Karpas-422 (cell line): Measurements from ENCODE around the gene CHCHD6. TPM values are rescaled to one million over a fixed set of nuclear protein-coding genes. Genes with fewer than 3 reads are reported as not detected.
A peak's percentile ranks its signal among the peaks of the same experiment; 100 is the strongest.

Experiments used
- DNase-seq: peaks from one replicate; pipeline ENCODE4 v3.0.0-alpha.2; 2015
- H2AFZ ChIP-seq: fragments of 200-600 bp; sonication (generic); 2 replicates; pipeline ENCODE4 v1.6.1; 2014; ENCODE audit warnings: antibody characterized with exemption, low read length, mixed read lengths
- H3K27ac ChIP-seq: fragments of 200-600 bp; sonication (generic); 2 replicates; pipeline ENCODE4 v1.5.1; 2014; ENCODE audit warnings: mild to moderate bottlenecking, low read length, moderate library complexity
- H3K27me3 ChIP-seq: fragments of 200-600 bp; sonication (generic); 2 replicates; pipeline ENCODE4 v1.6.1; 2014; ENCODE audit warnings: low read length, mixed read lengths
- H3K36me3 ChIP-seq: fragments of 200-600 bp; sonication (generic); 2 replicates; pipeline ENCODE4 v1.6.1; 2014; ENCODE audit warnings: low read length, mixed read lengths; ENCODE audit not compliant: insufficient read depth
- H3K4me1 ChIP-seq: fragments of 200-600 bp; sonication (generic); 2 replicates; pipeline ENCODE4 v1.6.1; 2014; ENCODE audit warnings: mild to moderate bottlenecking, low read length, mixed read lengths
- H3K4me2 ChIP-seq: fragments of 200-600 bp; sonication (generic); 2 replicates; pipeline ENCODE4 v1.6.1; 2014; ENCODE audit warnings: low read length, low read depth, mild to moderate bottlenecking; ENCODE audit not compliant: poor library complexity, severe bottlenecking
- H3K4me3 ChIP-seq: fragments of 200-600 bp; sonication (generic); 2 replicates; pipeline ENCODE4 v1.5.1; 2014; ENCODE audit warnings: mild to moderate bottlenecking, antibody characterized with exemption, low read length, mixed read lengths
- H3K79me2 ChIP-seq: fragments of 200-600 bp; sonication (generic); 2 replicates; pipeline ENCODE4 v1.6.1; 2014; ENCODE audit warnings: mild to moderate bottlenecking, low read length, mixed read lengths
- H3K9ac ChIP-seq: fragments of 200-600 bp; sonication (generic); 2 replicates; pipeline ENCODE4 v1.6.0; 2014; ENCODE audit warnings: low read length
- H3K9me2 ChIP-seq: fragments of 200-600 bp; sonication (generic), shearing (Covaris generic); replicated peaks from 2 replicates; pipeline ENCODE4 v1.6.0; 2014; ENCODE audit warnings: mild to moderate bottlenecking, low read length, moderate library complexity; ENCODE audit not compliant: insufficient read depth
- H3K9me3 ChIP-seq: fragments of 300-700, 200-600 bp; sonication (generic); 2 replicates; pipeline ENCODE4 v1.6.1; 2014; ENCODE audit warnings: low read length, mixed read lengths
- H4K20me1 ChIP-seq: fragments of 200-600 bp; sonication (generic); 2 replicates; pipeline ENCODE4 v1.6.1; 2014; ENCODE audit warnings: mild to moderate bottlenecking, antibody characterized with exemption, low read length, low read depth; ENCODE audit not compliant: insufficient read depth
- total RNA-seq: library from RNA; depleted of rRNA; stranded (reverse); fragments of >200 nt; shearing (Covaris generic); gene quantifications from 2 replicates; pipeline ENCODE4 v1.2.3, GENCODE V29; 2014; ENCODE audit warnings: low replicate concordance

The CHCHD6 gene
- total RNA-seq, 1 experiment from 2014 or later, result 12.8 TPM

GRCh38 chr3:126748701-126749546, 44.9 kb downstream of the CHCHD6 start:
- Histone ChIP-seq H3K9me2 (no peaks in the 10 kb centered on the region), H3K4me1 (no peaks in the 10 kb centered on the region), H3K9me3 (no peaks in the 10 kb centered on the region), H2AFZ (no peak overlapping the region), H3K27me3 (no peaks in the 10 kb centered on the region), H3K4me2 (no peak overlapping the region), H3K9ac (no peak overlapping the region), H3K27ac (no peak overlapping the region), H4K20me1 (peaks cover 38% of the 10 kb centered on the region), H3K79me2 (no peaks in the 10 kb centered on the region), H3K36me3 (no peaks in the 10 kb centered on the region), H3K4me3 (no peak overlapping the region)
- DNase-seq, result no peak

GRCh38 chr3:126749547-126749875, 45.5 kb downstream of the CHCHD6 start:
- H3K4me2 ChIP-seq, result no peak overlapping the region
- H3K27ac ChIP-seq, result no peak overlapping the region
- no peaks in the 10 kb centered on the region for H3K36me3 ChIP-seq
- no peaks in the 10 kb centered on the region for H3K27me3 ChIP-seq
- no peaks in the 10 kb centered on the region for H3K9me3 ChIP-seq
- no peaks in the 10 kb centered on the region for H3K9me2 ChIP-seq
- H3K9ac ChIP-seq, result no peak overlapping the region
- no peak overlapping the region for H2AFZ ChIP-seq
- DNase-seq, result no peak
- no peaks in the 10 kb centered on the region for H3K4me1 ChIP-seq
- no peaks in the 10 kb centered on the region for H3K79me2 ChIP-seq
- no peak overlapping the region for H3K4me3 ChIP-seq
- peaks cover 38% of the 10 kb centered on the region for H4K20me1 ChIP-seq

- H3K27me3 ChIP-seq, result no peaks in the 10 kb centered on the region
- H2AFZ ChIP-seq, result no peak overlapping the region
- H3K9me2 ChIP-seq, result no peaks in the 10 kb centered on the region
- H3K9me3 ChIP-seq, result no peaks in the 10 kb centered on the region
- H3K4me1 ChIP-seq, result no peaks in the 10 kb centered on the region
- no peak overlapping the region for H3K4me3 ChIP-seq
- no peak overlapping the region for H3K9ac ChIP-seq
- peaks cover 44% of the 10 kb centered on the region for H4K20me1 ChIP-seq
- no peaks in the 10 kb centered on the region for H3K36me3 ChIP-seq
- no peak overlapping the region for H3K27ac ChIP-seq
- no peak for DNase-seq
- H3K79me2 ChIP-seq, result no peaks in the 10 kb centered on the region
- H3K4me2 ChIP-seq, result no peak overlapping the region
These were observed 46.1 kb downstream of the CHCHD6 start for GRCh38 chr3:126749931-126750755.

- H3K36me3 ChIP-seq, result no peaks in the 10 kb centered on the region
- no peaks in the 10 kb centered on the region for H3K9me3 ChIP-seq
- no peaks in the 10 kb centered on the region for H3K79me2 ChIP-seq
- no peaks in the 10 kb centered on the region for H3K27me3 ChIP-seq
- no peak overlapping the region for H3K4me2 ChIP-seq
- H3K4me3 ChIP-seq, result no peak overlapping the region
- H2AFZ ChIP-seq, result no peak overlapping the region
- DNase-seq, result no peak
- no peak overlapping the region for H3K27ac ChIP-seq
- no peak overlapping the region for H3K9ac ChIP-seq
- no peaks in the 10 kb centered on the region for H3K4me1 ChIP-seq
- H4K20me1 ChIP-seq, result peaks cover 41% of the 10 kb centered on the region
- no peaks in the 10 kb centered on the region for H3K9me2 ChIP-seq
These were observed 46.7 kb downstream of the CHCHD6 start for GRCh38 chr3:126750756-126751121.

- Histone ChIP-seq H3K36me3 (no peaks in the 10 kb centered on the region), H3K9ac (no peak overlapping the region), H2AFZ (no peak overlapping the region), H3K27ac (no peak overlapping the region), H3K79me2 (no peaks in the 10 kb centered on the region), H3K9me3 (no peaks in the 10 kb centered on the region), H3K4me2 (no peak overlapping the region), H3K4me1 (no peaks in the 10 kb centered on the region), H3K9me2 (no peaks in the 10 kb centered on the region), H3K4me3 (no peak overlapping the region), H3K27me3 (no peaks in the 10 kb centered on the region), H4K20me1 (peaks cover 41% of the 10 kb centered on the region)
- no peak for DNase-seq
These were observed 47.7 kb downstream of the CHCHD6 start for GRCh38 chr3:126751611-126752302.

- Histone ChIP-seq H3K4me2 (no peak overlapping the region), H3K9me2 (no peaks in the 10 kb centered on the region), H3K27me3 (no peaks in the 10 kb centered on the region), H3K4me1 (no peaks in the 10 kb centered on the region), H3K36me3 (no peaks in the 10 kb centered on the region), H3K4me3 (no peak overlapping the region), H4K20me1 (peaks cover 41% of the 10 kb centered on the region), H3K9me3 (no peaks in the 10 kb centered on the region), H3K9ac (no peak overlapping the region), H3K79me2 (no peaks in the 10 kb centered on the region), H2AFZ (no peak overlapping the region), H3K27ac (no peak overlapping the region)
- DNase-seq, result peak; percentile 84
These were observed 48.5 kb downstream of the CHCHD6 start for GRCh38 chr3:126752303-126753190.

GRCh38 chr3:126753191-126754160, 49.4 kb downstream of the CHCHD6 start:
- H3K9me3 ChIP-seq, result no peaks in the 10 kb centered on the region
- no peak overlapping the region for H2AFZ ChIP-seq
- H3K9me2 ChIP-seq, result no peaks in the 10 kb centered on the region
- no peaks in the 10 kb centered on the region for H3K27me3 ChIP-seq
- H3K4me2 ChIP-seq, result no peak overlapping the region
- no peaks in the 10 kb centered on the region for H3K79me2 ChIP-seq
- peaks cover 41% of the 10 kb centered on the region for H4K20me1 ChIP-seq
- H3K9ac ChIP-seq, result no peak overlapping the region
- H3K4me1 ChIP-seq, result no peaks in the 10 kb centered on the region
- no peak for DNase-seq
- no peak overlapping the region for H3K27ac ChIP-seq
- H3K36me3 ChIP-seq, result no peaks in the 10 kb centered on the region
- no peak overlapping the region for H3K4me3 ChIP-seq
